ENCODE data around the gene NLGN1. TPM values are rescaled to one million over a fixed set of nuclear protein-coding genes. Genes with fewer than 3 reads are reported as not detected.

The NLGN1 gene
- total and polyA plus RNA-seq, 2 of the 8 experiments (the other 6 are each of a cell fraction or from before 2014, with no cell fraction given): 7.8 to 14.8 TPM

DNA sequence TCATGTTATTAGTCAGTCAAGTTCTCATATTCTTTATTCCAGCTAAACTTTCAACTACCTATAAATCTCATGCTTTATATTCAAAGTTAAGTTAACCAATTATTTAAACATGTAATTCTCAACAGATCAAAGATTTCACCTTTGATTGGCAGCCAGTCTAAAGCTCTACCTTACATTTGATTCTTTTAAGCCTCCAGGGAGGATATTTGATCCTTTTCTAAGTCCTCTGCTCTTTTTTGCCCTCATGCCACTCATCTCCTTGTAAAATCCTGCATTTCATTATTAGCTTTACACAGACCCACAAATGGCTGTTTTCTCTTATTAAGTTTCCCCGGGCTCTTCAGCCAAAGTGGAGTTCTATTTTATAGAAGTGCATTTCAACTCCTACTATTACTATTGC, 134.1 kb downstream of the NLGN1 start (continued):
- no peak for TF ChIP-seq RNF2 (IDR thresholded peaks at IDR 0.05; ENCODE audit: borderline replicate concordance, low read depth, low read length, missing control alignments, poor library complexity, severe bottlenecking)
- no peak for TF ChIP-seq RBBP5 (IDR thresholded peaks at IDR 0.05; ENCODE audit: borderline replicate concordance, low read depth, low read length)
- TF ChIP-seq BRCA1 (IDR thresholded peaks at IDR 0.05; ENCODE audit: low read depth, low read length): no peak
- TF ChIP-seq JUN (IDR thresholded peaks at IDR 0.05; ENCODE audit: low read depth, low read length): no peak
- TF ChIP-seq SIRT6 (IDR thresholded peaks at IDR 0.05; ENCODE audit: low read length): no peak
- TF ChIP-seq, protein P1, sequence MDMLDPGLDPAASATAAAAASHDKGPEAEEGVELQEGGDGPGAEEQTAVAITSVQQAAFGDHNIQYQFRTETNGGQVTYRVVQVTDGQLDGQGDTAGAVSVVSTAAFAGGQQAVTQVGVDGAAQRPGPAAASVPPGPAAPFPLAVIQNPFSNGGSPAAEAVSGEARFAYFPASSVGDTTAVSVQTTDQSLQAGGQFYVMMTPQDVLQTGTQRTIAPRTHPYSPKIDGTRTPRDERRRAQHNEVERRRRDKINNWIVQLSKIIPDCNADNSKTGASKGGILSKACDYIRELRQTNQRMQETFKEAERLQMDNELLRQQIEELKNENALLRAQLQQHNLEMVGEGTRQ (IDR thresholded peaks at IDR 0.05; ENCODE audit: low read length): no peak
- TF ChIP-seq, protein P2, sequence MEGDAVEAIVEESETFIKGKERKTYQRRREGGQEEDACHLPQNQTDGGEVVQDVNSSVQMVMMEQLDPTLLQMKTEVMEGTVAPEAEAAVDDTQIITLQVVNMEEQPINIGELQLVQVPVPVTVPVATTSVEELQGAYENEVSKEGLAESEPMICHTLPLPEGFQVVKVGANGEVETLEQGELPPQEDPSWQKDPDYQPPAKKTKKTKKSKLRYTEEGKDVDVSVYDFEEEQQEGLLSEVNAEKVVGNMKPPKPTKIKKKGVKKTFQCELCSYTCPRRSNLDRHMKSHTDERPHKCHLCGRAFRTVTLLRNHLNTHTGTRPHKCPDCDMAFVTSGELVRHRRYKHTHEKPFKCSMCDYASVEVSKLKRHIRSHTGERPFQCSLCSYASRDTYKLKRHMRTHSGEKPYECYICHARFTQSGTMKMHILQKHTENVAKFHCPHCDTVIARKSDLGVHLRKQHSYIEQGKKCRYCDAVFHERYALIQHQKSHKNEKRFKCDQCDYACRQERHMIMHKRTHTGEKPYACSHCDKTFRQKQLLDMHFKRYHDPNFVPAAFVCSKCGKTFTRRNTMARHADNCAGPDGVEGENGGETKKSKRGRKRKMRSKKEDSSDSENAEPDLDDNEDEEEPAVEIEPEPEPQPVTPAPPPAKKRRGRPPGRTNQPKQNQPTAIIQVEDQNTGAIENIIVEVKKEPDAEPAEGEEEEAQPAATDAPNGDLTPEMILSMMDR (IDR thresholded peaks at IDR 0.05; ENCODE audit: control extremely low read depth in 1 of 3, insufficient read depth in 1 of 3, low read depth in 1 of 3, low read length in 3 of 3): no peak
- no peak for TF ChIP-seq EGR1 (IDR thresholded peaks at IDR 0.05; ENCODE audit: borderline replicate concordance, low read depth, low read length)
